GM18517 (cell line): ENCODE data around the gene CCR5AS.
"Not testable (repeated sequence)": the region's sequence is repeated elsewhere in the genome, so short reads cannot be mapped to it uniquely, and the experiment has no call there.

Experiments
- ATAC-seq: cut with Tn5 transposase; IDR thresholded peaks from one replicate; pipeline ENCODE4 v1.9.1; 2021; ENCODE audit warnings: mild to moderate bottlenecking, moderate library complexity; ENCODE audit not compliant: unreplicated experiment

CCR5AS gene

GRCh38 chr3:46429671-46430070 is 22.8 kb upstream of the CCR5AS start:
- ATAC-seq: no peak

- no peak for ATAC-seq
Observed at GRCh38 chr3:46429250-46429649, 22.4 kb upstream of the CCR5AS start.

GRCh38 chr3:46427916-46428833 is 21.3 kb upstream of the CCR5AS start:
- ATAC-seq: no peak

GRCh38 chr3:46427404-46427803 is 20.5 kb upstream of the CCR5AS start:
- not testable (repeated sequence) for ATAC-seq

GRCh38 chr3:46426476-46426875 is 19.6 kb upstream of the CCR5AS start:
- ATAC-seq: not testable (repeated sequence)

GRCh38 chr3:46423588-46423987 is 16.7 kb upstream of the CCR5AS start:
- no peak for ATAC-seq

- no peak for ATAC-seq
Observed at GRCh38 chr3:46422617-46423016, 15.8 kb upstream of the CCR5AS start.

GRCh38 chr3:46420931-46421330 is 14.1 kb upstream of the CCR5AS start:
- ATAC-seq: no peak

GRCh38 chr3:46419816-46420215 is 12.9 kb upstream of the CCR5AS start:
- ATAC-seq: no peak

- no peak for ATAC-seq
Observed at GRCh38 chr3:46417841-46418611, 11.2 kb upstream of the CCR5AS start.

GRCh38 chr3:46416811-46417510 is 10.1 kb upstream of the CCR5AS start:
- no peak for ATAC-seq

GRCh38 chr3:46416125-46416810 is 9.4 kb upstream of the CCR5AS start:
- no peak for ATAC-seq

- no peak for ATAC-seq
Observed at GRCh38 chr3:46414739-46415138, 7.9 kb upstream of the CCR5AS start.

GRCh38 chr3:46413951-46414350 is 7.1 kb upstream of the CCR5AS start:
- ATAC-seq: no peak

GRCh38 chr3:46412786-46413298 is 6.0 kb upstream of the CCR5AS start:
- ATAC-seq: no peak

GRCh38 chr3:46411271-46411670 is 4.4 kb upstream of the CCR5AS start:
- no peak for ATAC-seq

- no peak for ATAC-seq
Observed at GRCh38 chr3:46410669-46411068, 3.8 kb upstream of the CCR5AS start.

- ATAC-seq: no peak
Observed at GRCh38 chr3:46409739-46410489, 3.0 kb upstream of the CCR5AS start.

GRCh38 chr3:46408853-46409252 is 2.0 kb upstream of the CCR5AS start:
- ATAC-seq: no peak

- no peak for ATAC-seq
Observed at GRCh38 chr3:46407970-46408369, 1.1 kb upstream of the CCR5AS start.
